22Rv1 (cell line): ENCODE data around the gene NBAS.

Source experiments
- H3K27ac ChIP-seq: fragments of 450-650 bp; 2 replicates; pipeline ENCODE4 v1.5.1; 2017
- ZFX ChIP-seq: fragments of 450-650 bp; IDR thresholded peaks from 2 replicates; pipeline ENCODE4 v1.6.1; 2017; ENCODE audit warnings: antibody characterized with exemption, borderline replicate concordance
- TF ChIP-seq, protein P1 (sequence below): fragments of 450-650 bp; IDR thresholded peaks from 2 replicates; pipeline ENCODE4 v1.5.1; 2017; ENCODE audit warnings: mild to moderate bottlenecking

The NBAS gene

DNA sequence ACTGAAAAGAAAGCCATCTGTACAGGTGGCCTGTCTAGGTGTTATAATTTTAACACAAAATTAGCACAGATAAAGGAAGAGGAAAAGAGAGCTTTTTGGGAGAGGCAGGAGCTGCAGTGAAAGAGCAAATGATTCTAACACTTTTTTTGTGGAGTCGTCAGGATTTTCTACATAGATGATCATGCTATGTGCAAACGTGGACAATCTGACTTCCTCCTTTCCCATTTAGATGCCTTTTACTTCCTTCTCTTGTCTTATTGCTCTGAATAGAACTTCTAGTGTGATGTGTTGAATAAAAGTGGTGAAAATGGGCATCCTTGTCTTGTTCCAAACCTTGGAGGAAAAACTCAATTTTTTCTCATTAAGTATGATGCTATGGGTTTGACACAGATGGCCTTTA is 334.5 kb downstream of the NBAS start:
- no peak overlapping the region for H3K27ac ChIP-seq
- no peak for TF ChIP-seq ZFX
- TF ChIP-seq, protein P1, sequence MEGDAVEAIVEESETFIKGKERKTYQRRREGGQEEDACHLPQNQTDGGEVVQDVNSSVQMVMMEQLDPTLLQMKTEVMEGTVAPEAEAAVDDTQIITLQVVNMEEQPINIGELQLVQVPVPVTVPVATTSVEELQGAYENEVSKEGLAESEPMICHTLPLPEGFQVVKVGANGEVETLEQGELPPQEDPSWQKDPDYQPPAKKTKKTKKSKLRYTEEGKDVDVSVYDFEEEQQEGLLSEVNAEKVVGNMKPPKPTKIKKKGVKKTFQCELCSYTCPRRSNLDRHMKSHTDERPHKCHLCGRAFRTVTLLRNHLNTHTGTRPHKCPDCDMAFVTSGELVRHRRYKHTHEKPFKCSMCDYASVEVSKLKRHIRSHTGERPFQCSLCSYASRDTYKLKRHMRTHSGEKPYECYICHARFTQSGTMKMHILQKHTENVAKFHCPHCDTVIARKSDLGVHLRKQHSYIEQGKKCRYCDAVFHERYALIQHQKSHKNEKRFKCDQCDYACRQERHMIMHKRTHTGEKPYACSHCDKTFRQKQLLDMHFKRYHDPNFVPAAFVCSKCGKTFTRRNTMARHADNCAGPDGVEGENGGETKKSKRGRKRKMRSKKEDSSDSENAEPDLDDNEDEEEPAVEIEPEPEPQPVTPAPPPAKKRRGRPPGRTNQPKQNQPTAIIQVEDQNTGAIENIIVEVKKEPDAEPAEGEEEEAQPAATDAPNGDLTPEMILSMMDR, result no peak

- H3K27ac ChIP-seq, result no peak overlapping the region
- no peak for TF ChIP-seq ZFX
- TF ChIP-seq, protein P1, result no peak
Observed at GRCh38 chr2:15225131-15225530, 336.0 kb downstream of the NBAS start.

DNA sequence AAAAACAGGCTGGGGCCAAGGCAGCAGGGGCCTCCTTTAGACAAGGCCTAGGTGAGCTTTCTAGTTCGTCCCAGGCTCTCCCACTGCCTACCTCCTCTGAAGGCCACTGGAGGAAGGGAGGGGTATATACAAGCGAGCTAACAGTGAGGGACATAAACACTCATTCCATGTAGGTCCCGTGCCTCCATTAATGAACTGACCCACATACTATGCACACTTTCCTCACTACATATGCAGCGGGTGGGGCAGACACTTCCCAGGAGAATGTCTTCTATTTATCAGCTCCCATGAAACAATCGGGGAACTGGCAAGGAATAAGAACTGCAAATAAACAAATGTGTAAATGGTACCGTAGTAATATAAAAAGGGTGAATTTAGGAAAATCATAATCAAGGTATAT is 336.5 kb downstream of the NBAS start:
- H3K27ac ChIP-seq, result no peak overlapping the region
- no peak for TF ChIP-seq ZFX
- TF ChIP-seq, protein P1, result no peak

DNA sequence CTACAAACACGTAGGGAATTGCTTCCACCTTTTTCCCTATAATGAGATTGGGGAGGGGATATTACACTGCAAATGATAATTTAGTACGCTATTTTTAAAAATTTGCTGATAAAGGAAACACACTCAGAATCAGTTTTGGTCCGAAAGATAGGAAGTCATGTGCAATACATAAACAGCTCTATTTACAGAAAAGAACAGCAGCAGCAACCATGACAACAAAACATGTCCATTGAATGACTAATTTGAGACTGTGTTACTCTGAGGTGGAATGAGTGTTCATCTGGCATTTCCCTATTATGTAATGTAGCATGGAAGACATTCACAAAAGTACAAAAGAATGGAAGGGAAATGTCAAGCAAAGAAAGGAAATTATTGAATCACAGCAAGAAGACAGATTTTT is 337.2 kb downstream of the NBAS start:
- no peak overlapping the region for H3K27ac ChIP-seq
- TF ChIP-seq ZFX, result no peak
- TF ChIP-seq, protein P1, result no peak

- TF ChIP-seq ZFX, result no peak
- TF ChIP-seq, protein P1, result no peak
- H3K27ac ChIP-seq, result no peak overlapping the region
Observed at GRCh38 chr2:15222856-15223255, 338.3 kb downstream of the NBAS start.

GRCh38 chr2:15220603-15221002 is 340.5 kb downstream of the NBAS start:
- TF ChIP-seq, protein P1, result no peak
- no peak for TF ChIP-seq ZFX
- no peak overlapping the region for H3K27ac ChIP-seq

GRCh38 chr2:15218423-15219086 is 342.6 kb downstream of the NBAS start:
- H3K27ac ChIP-seq, result no peak overlapping the region
- TF ChIP-seq, protein P1, result no peak
- no peak for TF ChIP-seq ZFX
